DMS 273 (cell line): ENCODE data around the gene HS3ST4.
A peak's percentile ranks its signal among the peaks of the same experiment; 100 is the strongest.

ENCODE experiments used
- DNase-seq: peaks from one replicate; lab custom pipeline; 2025; ENCODE audit not compliant: unreplicated experiment; lab: John Stamatoyannopoulos, UW

Gene HS3ST4

GRCh38 chr16:25691519-25692091 lies at the start of gene HS3ST4:
Gene HS3ST4 (plus strand): TSS chr16:25691959.
- peak; percentile 43 for DNase-seq

GRCh38 chr16:25643633-25644032 lies 48.1 kb upstream of the HS3ST4 start:
- no peak for DNase-seq

GRCh38 chr16:25656639-25657038 lies 35.1 kb upstream of the HS3ST4 start:
- no peak for DNase-seq

- DNase-seq = no peak
Observed at GRCh38 chr16:25676820-25677219, 14.9 kb upstream of the HS3ST4 start.

GRCh38 chr16:25679511-25679910 lies 12.2 kb upstream of the HS3ST4 start:
- no peak for DNase-seq

- no peak for DNase-seq
Observed at GRCh38 chr16:25689137-25689836, 2.5 kb upstream of the HS3ST4 start.

GRCh38 chr16:25690552-25691143 lies 1.1 kb upstream of the HS3ST4 start:
- peak; percentile 2 for DNase-seq

GRCh38 chr16:25692351-25692741 lies 587 bp downstream of the HS3ST4 start:
- DNase-seq = peak; percentile 24

- DNase-seq = peak; percentile 15
Observed at GRCh38 chr16:25692742-25693508, 1.2 kb downstream of the HS3ST4 start.

- DNase-seq = no peak
Observed at GRCh38 chr16:25693631-25694030, 1.9 kb downstream of the HS3ST4 start.

- DNase-seq = no peak
Observed at GRCh38 chr16:25699069-25699468, 7.3 kb downstream of the HS3ST4 start.

- DNase-seq = no peak
Observed at GRCh38 chr16:25700547-25700946, 8.8 kb downstream of the HS3ST4 start.

- no peak for DNase-seq
Observed at GRCh38 chr16:25707553-25707952, 15.8 kb downstream of the HS3ST4 start.

GRCh38 chr16:25707982-25708583 lies 16.3 kb downstream of the HS3ST4 start:
- DNase-seq = peak; percentile 54

- DNase-seq = no peak
Observed at GRCh38 chr16:25709213-25709612, 17.5 kb downstream of the HS3ST4 start.

- no peak for DNase-seq
Observed at GRCh38 chr16:25713785-25714570, 22.2 kb downstream of the HS3ST4 start.

GRCh38 chr16:25716186-25716585 lies 24.4 kb downstream of the HS3ST4 start:
- peak; percentile 1 for DNase-seq

- DNase-seq = no peak
Observed at GRCh38 chr16:25721439-25721838, 29.7 kb downstream of the HS3ST4 start.

GRCh38 chr16:25726430-25727098 lies 34.8 kb downstream of the HS3ST4 start:
- no peak for DNase-seq
